CD4-positive, alpha-beta T cell (primary cell): ENCODE results near the gene CRIM1. TPM values are rescaled to one million over a fixed set of nuclear protein-coding genes. Genes with fewer than 3 reads are reported as not detected.
A peak's percentile ranks its signal among the peaks of the same experiment; 100 is the strongest.

Experiments used
- ATAC-seq: fragments of 200-7000 bp; cut with Tn5 transposase; one replicate; pipeline ENCODE4 v1.10.0; 2022; ENCODE audit warnings: mild to moderate bottlenecking; ENCODE audit not compliant: poor library complexity
- CTCF ChIA-PET: fragments of 350-600 bp; sonication (Branson Sonifier 250); formaldehyde crosslinking; loops from one replicate; lab custom pipeline; 2021; ENCODE audit warnings: antibody characterized with exemption, inconsistent platforms; lab: Charles Lee
- POLR2A ChIA-PET: fragments of 350-600 bp; sonication (Branson Sonifier 250); formaldehyde crosslinking; loops from one replicate; lab custom pipeline; 2021; ENCODE audit warnings: antibody characterized with exemption, inconsistent platforms; lab: Charles Lee
- DNase-seq, 14 experiments: peaks; one replicate each; pipeline ENCODE4 v3.0.0-alpha.2; 2013 to 2020; ENCODE audit warnings: mixed read lengths in 2 of 14
- H3K27ac ChIP-seq, 2 donors: one replicate each; pipeline versions ENCODE4 v1.5.1 to v1.7.0; 2013; ENCODE audit warnings: low read length in 2 of 2, low read depth in 1 of 2, mild to moderate bottlenecking in 1 of 2
- H3K27me3 ChIP-seq, 2 experiments: 1 replicate in 1 of 2; 2 replicates in 1 of 2; pipeline versions ENCODE4 v1.6.1 to v1.7.0; 2013; ENCODE audit warnings: low read length in 2 of 2, control low read depth in 1 of 2, mild to moderate bottlenecking in 1 of 2, moderate library complexity in 1 of 2; ENCODE audit not compliant: insufficient read depth in 2 of 2, control insufficient read depth in 1 of 2
- H3K36me3 ChIP-seq: one replicate; pipeline ENCODE4 v1.6.1; 2013; ENCODE audit warnings: low read length, control low read depth; ENCODE audit not compliant: insufficient read depth
- H3K4me1 ChIP-seq: one replicate; pipeline ENCODE4 v1.6.1; 2013; ENCODE audit warnings: low read length, control low read depth; ENCODE audit not compliant: insufficient read depth
- H3K4me3 ChIP-seq: one replicate; pipeline ENCODE4 v1.5.1; 2013; ENCODE audit warnings: mild to moderate bottlenecking, low read length, moderate library complexity
- H3K9me3 ChIP-seq, 2 experiments: 1 replicate in 1 of 2; 2 replicates in 1 of 2; pipeline versions ENCODE4 v1.6.1 to v1.7.0; 2013; ENCODE audit warnings: low read length in 2 of 2, mild to moderate bottlenecking in 2 of 2, control low read depth in 1 of 2, moderate library complexity in 1 of 2; ENCODE audit not compliant: control insufficient read depth in 1 of 2, insufficient read depth in 1 of 2
- H3K27ac Mint-ChIP-seq: one replicate; pipeline ENCODE4 v1.8.0; 2020; ENCODE audit warnings: mixed read lengths
- H3K27me3 Mint-ChIP-seq: one replicate; pipeline ENCODE4 v1.8.0; 2021; ENCODE audit warnings: mixed read lengths
- H3K36me3 Mint-ChIP-seq: one replicate; pipeline ENCODE4 v1.8.0; 2021; ENCODE audit warnings: low read depth, mixed read lengths
- H3K4me1 Mint-ChIP-seq: one replicate; pipeline ENCODE4 v1.8.0; 2021; ENCODE audit warnings: low read depth, mixed read lengths
- H3K4me3 Mint-ChIP-seq: one replicate; pipeline ENCODE4 v1.8.0; 2020; ENCODE audit warnings: mild to moderate bottlenecking, mixed read lengths
- H3K9me3 Mint-ChIP-seq: one replicate; pipeline ENCODE4 v1.8.0; 2020; ENCODE audit warnings: mixed read lengths
- intact Hi-C, 2 experiments: fragments of 100-400 bp; cut with DNase I in 1 of 2; cut with micrococcal nuclease in 1 of 2; formaldehyde crosslinking; loops; one replicate each; pipeline versions ENCODE4 v1.15.1 to v1.9.0; 2023 to 2025; cut with DNase I, micrococcal nuclease
- total RNA-seq, 174 experiments: library from RNA in 2 of 174; stranded (reverse) in 2 of 174; gene quantifications; one replicate each; pipeline ENCODE4 v1.2.3 and lab custom pipeline; 2021 to 2026
- TF ChIP-seq, protein P1 (sequence below): fragments of 200-600 bp; IDR thresholded peaks from one replicate; pipeline ENCODE4 v1.8.0; 2022; ENCODE audit warnings: antibody characterized with exemption, mild to moderate bottlenecking

The CRIM1 gene
- total RNA-seq, 2 experiments from 2014 or later, result 1.1 to 1.7 TPM

DNA sequence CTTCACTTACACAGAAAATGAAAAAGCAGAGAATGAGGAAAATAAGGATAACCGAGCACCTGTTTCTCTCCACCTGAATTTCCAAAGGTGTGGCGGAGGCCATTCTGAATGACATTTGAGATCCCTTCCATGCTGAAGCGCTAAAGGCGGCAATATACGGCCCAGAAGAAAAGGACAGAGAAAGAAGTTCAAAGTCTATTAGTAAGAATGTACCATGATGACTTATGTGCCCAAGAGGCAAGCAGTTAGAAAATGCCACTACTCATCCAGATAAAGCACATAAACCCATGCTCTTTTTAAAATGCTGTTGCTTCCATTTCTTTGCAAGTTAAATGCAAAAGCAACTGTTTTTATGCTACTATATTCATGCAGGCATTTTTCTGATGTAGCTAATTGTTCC lies 205.1 kb downstream of the CRIM1 start:
- TF ChIP-seq, protein P1, sequence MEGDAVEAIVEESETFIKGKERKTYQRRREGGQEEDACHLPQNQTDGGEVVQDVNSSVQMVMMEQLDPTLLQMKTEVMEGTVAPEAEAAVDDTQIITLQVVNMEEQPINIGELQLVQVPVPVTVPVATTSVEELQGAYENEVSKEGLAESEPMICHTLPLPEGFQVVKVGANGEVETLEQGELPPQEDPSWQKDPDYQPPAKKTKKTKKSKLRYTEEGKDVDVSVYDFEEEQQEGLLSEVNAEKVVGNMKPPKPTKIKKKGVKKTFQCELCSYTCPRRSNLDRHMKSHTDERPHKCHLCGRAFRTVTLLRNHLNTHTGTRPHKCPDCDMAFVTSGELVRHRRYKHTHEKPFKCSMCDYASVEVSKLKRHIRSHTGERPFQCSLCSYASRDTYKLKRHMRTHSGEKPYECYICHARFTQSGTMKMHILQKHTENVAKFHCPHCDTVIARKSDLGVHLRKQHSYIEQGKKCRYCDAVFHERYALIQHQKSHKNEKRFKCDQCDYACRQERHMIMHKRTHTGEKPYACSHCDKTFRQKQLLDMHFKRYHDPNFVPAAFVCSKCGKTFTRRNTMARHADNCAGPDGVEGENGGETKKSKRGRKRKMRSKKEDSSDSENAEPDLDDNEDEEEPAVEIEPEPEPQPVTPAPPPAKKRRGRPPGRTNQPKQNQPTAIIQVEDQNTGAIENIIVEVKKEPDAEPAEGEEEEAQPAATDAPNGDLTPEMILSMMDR, result no peak
- ChIA-PET POLR2A (no interaction called here), CTCF (no interaction called here)
- no peak overlapping the region for H3K27ac ChIP-seq
- no peak overlapping the region for H3K4me3 Mint-ChIP-seq
- no peak for DNase-seq
- intact Hi-C loops, result no loop called here
- no peaks in the 10 kb centered on the region for H3K27me3 Mint-ChIP-seq
- H3K36me3 ChIP-seq, result peaks cover 22% of the 10 kb centered on the region
- no peak overlapping the region for H3K4me3 ChIP-seq
- no peaks in the 10 kb centered on the region for H3K27me3 ChIP-seq
- no peaks in the 10 kb centered on the region for H3K4me1 Mint-ChIP-seq
- H3K4me1 ChIP-seq, result no peaks in the 10 kb centered on the region
- H3K9me3 Mint-ChIP-seq, result no peaks in the 10 kb centered on the region
- H3K36me3 Mint-ChIP-seq, result peaks cover 58% of the 10 kb centered on the region
- ATAC-seq, result no peak
- H3K9me3 ChIP-seq, result no peaks in the 10 kb centered on the region
- H3K27ac Mint-ChIP-seq, result no peak overlapping the region

DNA sequence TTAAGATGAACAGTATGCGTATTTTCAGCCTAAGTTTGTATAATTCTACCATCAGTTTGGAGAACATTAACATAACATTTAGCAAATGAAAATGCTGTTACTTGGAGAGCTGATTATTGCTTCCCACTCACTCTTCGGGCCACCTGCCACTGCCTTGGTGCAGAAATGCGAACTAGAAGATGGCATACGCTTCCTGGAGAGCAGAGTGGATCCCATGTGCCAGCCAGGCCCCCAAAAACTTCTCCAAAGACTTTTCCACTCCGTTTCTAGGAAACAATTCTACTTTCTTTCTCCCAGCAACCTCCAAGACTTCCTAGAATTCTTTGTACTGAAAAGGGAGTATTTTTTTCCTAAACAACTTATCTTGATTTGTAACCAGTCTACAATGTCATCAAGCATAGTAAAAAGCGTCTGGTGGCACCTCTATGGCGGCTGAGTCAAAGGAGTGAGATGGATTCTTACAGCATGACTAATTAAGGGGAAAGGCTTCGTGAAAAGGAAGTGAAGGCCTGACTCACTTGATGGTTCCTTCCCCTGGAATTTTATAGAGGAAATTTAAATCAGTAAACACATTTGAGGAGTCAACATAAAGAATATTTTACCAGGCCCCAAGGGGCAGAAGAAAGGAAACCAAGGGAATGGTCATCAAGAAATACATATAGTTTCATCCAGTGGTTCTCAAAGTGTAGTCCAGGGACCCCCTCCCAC lies 205.8 kb downstream of the CRIM1 start:
- H3K9me3 Mint-ChIP-seq, result no peaks in the 10 kb centered on the region
- Histone ChIP-seq H3K27me3 (no peaks in the 10 kb centered on the region), H3K27ac (no peak overlapping the region), H3K4me3 (no peak overlapping the region), H3K36me3 (peaks cover 23% of the 10 kb centered on the region), H3K9me3 (no peaks in the 10 kb centered on the region), H3K4me1 (no peaks in the 10 kb centered on the region)
- ATAC-seq, result no peak
- DNase-seq, result peak in 2 of 14 experiments; percentile 34 to 49
- H3K4me1 Mint-ChIP-seq, result no peaks in the 10 kb centered on the region
- ChIA-PET CTCF (no interaction called here), POLR2A (no interaction called here)
- no peaks in the 10 kb centered on the region for H3K27me3 Mint-ChIP-seq
- TF ChIP-seq, protein P1, result no peak
- H3K36me3 Mint-ChIP-seq, result peaks cover 58% of the 10 kb centered on the region
- H3K4me3 Mint-ChIP-seq, result no peak overlapping the region
- intact Hi-C loops, result no loop called here
- H3K27ac Mint-ChIP-seq, result no peak overlapping the region

GRCh38 chr2:36562240-36562639 lies 206.7 kb downstream of the CRIM1 start:
- Mint-ChIP-seq H3K4me1 (no peaks in the 10 kb centered on the region), H3K27me3 (no peaks in the 10 kb centered on the region), H3K4me3 (no peak overlapping the region), H3K9me3 (no peaks in the 10 kb centered on the region), H3K27ac (no peak overlapping the region), H3K36me3 (peaks cover 63% of the 10 kb centered on the region)
- ChIA-PET CTCF (no interaction called here), POLR2A (no interaction called here)
- Histone ChIP-seq H3K4me3 (no peak overlapping the region), H3K27me3 (no peaks in the 10 kb centered on the region), H3K4me1 (no peaks in the 10 kb centered on the region), H3K27ac (no peak overlapping the region), H3K36me3 (peaks cover 30% of the 10 kb centered on the region), H3K9me3 (no peaks in the 10 kb centered on the region)
- TF ChIP-seq, protein P1, result no peak
- DNase-seq, result no peak
- intact Hi-C loops, result no loop called here
- no peak for ATAC-seq
